H54 (cell line): ENCODE data around the gene MBTPS2.

ENCODE experiments used
- DNase-seq: peaks from one replicate; pipeline ENCODE4 v3.0.0; 2011; ENCODE audit warnings: low spot score, mixed read lengths; ENCODE audit not compliant: insufficient read length
- FAIRE-seq: peaks from 3 replicates; lab custom pipeline; 2011; peaks lifted over from hg19 to GRCh38; lab: Jason Lieb, UNC
- POLR2A ChIP-seq: IDR thresholded peaks from 2 replicates; pipeline ENCODE4 v1.6.1; 2011; ENCODE audit warnings: low read depth, mild to moderate bottlenecking, low read length

Gene MBTPS2

DNA sequence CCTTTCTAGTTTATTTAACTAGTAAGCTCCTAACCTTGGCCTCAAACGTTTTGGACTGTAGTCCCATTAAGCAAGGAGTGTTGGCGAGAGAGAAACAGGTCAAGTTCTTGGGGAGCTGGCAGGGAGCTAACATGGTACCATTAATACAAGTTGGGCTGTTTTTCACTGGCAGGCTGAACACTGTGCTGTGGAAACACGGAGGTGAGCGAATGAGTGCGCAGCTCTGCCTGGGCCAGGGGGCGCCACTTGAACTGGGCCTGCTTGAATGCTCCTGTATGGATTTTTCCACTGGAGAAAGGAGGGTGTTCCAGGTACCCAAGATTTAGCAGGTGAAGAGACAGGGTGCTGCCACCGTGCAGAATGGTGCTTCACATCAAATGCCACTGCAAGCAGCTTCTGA, 93.7 kb downstream of the MBTPS2 start:
- FAIRE-seq (no peak), DNase-seq (no peak)
- no peak for TF ChIP-seq POLR2A

- no peak for DNase-seq
- TF ChIP-seq POLR2A: no peak
- FAIRE-seq: no peak
Measured at GRCh38 chrX:21934414-21934813, 95.0 kb downstream of the MBTPS2 start.
